Sigmoid colon (tissue), 7 donors: ENCODE data around the gene ZNF579. TPM values are rescaled to one million over a fixed set of nuclear protein-coding genes. Genes with fewer than 3 reads are reported as not detected.
"Not testable (repeated sequence)": the region's sequence is repeated elsewhere in the genome, so short reads cannot be mapped to it uniquely, and the experiment has no call there.

Source experiments
- DNase-seq: peaks from one replicate; pipeline ENCODE4 v3.0.0-alpha.2; 2019
- H3K27ac ChIP-seq, 4 donors: fragments of 200-600 bp; sonication (generic); one replicate each; pipeline ENCODE4 v1.5.1; 2016 to 2019; ENCODE audit warnings: mild to moderate bottlenecking in 1 of 4
- H3K27me3 ChIP-seq, 3 donors: fragments of 200-600 bp; sonication (generic); one replicate each; pipeline ENCODE4 v1.5.1; 2019; ENCODE audit warnings: mild to moderate bottlenecking in 1 of 3
- H3K36me3 ChIP-seq, 4 donors: fragments of 200-600 bp; sonication (generic); one replicate each; pipeline ENCODE4 v1.5.1; 2016 to 2019
- H3K4me1 ChIP-seq, 4 donors: fragments of 200-600 bp; sonication (generic); one replicate each; pipeline ENCODE4 v1.5.1; 2017 to 2019
- H3K4me3 ChIP-seq, 4 donors: fragments of 200-600 bp; sonication (generic); one replicate each; pipeline ENCODE4 v1.5.1; 2017 to 2019; ENCODE audit warnings: mild to moderate bottlenecking in 2 of 4, moderate library complexity in 1 of 4
- H3K9me3 ChIP-seq, 4 donors: fragments of 200-600 bp in 3 of 4; sonication (generic) in 3 of 4; one replicate each; pipeline versions ENCODE4 v1.5.1 to v1.6.1; 2013 to 2019
- CTCF ChIP-seq, 4 experiments: fragments of 450-650 bp in 3 of 4; fragments of 200-600 bp in 1 of 4; IDR thresholded peaks; one replicate each; pipeline ENCODE4 v1.5.1; 2016 to 2019; ENCODE audit warnings: antibody characterized with exemption in 4 of 4, mild to moderate bottlenecking in 3 of 4, moderate library complexity in 2 of 4
- EP300 ChIP-seq, 4 donors: sonication (generic); formaldehyde crosslinking; IDR thresholded peaks; one replicate each; pipeline ENCODE4 v1.6.1; 2017; ENCODE audit warnings: antibody characterized with exemption in 4 of 4
- POLR2A ChIP-seq, 2 donors: fragments of 450-650 bp; IDR thresholded peaks; one replicate each; pipeline ENCODE4 v1.6.1; 2016; ENCODE audit warnings: antibody characterized with exemption in 2 of 2, mild to moderate bottlenecking in 2 of 2, moderate library complexity in 2 of 2
- POLR2AphosphoS5 ChIP-seq, 4 donors: sonication (generic); formaldehyde crosslinking; IDR thresholded peaks; one replicate each; pipeline ENCODE4 v1.6.1; 2017; ENCODE audit warnings: antibody characterized with exemption in 4 of 4
- WGBS, 2 donors: extraction: QIAGEN DNeasy Blood & Tissue Kit; methylation state at CpG; one replicate each; pipeline ENCODE4 v1.1.7; 2013; 5-methylcytosine and 5-hydroxymethylcytosine counted together
- intact Hi-C: fragments of 100-400 bp; cut with DNase I; formaldehyde crosslinking; loops from one replicate; pipeline ENCODE4 v1.15.1; 2023
- polyA plus RNA-seq, 3 donors: library from polyadenylated mRNA; stranded (reverse); fragments of 200-250 nt; gene quantifications; one replicate each; pipeline ENCODE4 v1.2.3, GENCODE V29; 2013
- total RNA-seq, 4 donors: library from RNA; depleted of rRNA; stranded (reverse); fragments of >200 nt; gene quantifications; one replicate each; pipeline ENCODE4 v1.1.0, GENCODE V29; 2016
- donor health status: healthy with polysubstance abuse.
- donor health status: Bipolar disorder and iron deficiency.
- donor health status: healthy.

ZNF579 gene
- total and polyA plus RNA-seq, 7 donors = 0.69 to 4.0 (median 2.0) TPM

GRCh38 chr19:55578031-55578760 is 2.5 kb downstream of the ZNF579 start:
- Histone ChIP-seq H3K4me1 (peaks cover 0 to 25% (median 18%) of the 10 kb centered on the region in 4 donors), H3K4me3 (no peak overlapping the region), H3K36me3 (peaks cover 0 to 25% (median 19%) of the 10 kb centered on the region in 4 donors), H3K9me3 (no peaks in the 10 kb centered on the region), H3K27me3 (no peaks in the 10 kb centered on the region), H3K27ac (no peak overlapping the region)
- no peak for DNase-seq
- TF ChIP-seq POLR2AphosphoS5 (IDR thresholded peaks at IDR 0.05) = no peak
- no peak for TF ChIP-seq CTCF (IDR thresholded peaks at IDR 0.05)
- no peak for TF ChIP-seq EP300 (IDR thresholded peaks at IDR 0.05)
- TF ChIP-seq POLR2A (IDR thresholded peaks at IDR 0.05) = no peak
- intact Hi-C loops = no loop called here
- 96% methylated on average over 83 of the region's 83 CpGs for WGBS, 2 donors

GRCh38 chr19:55576746-55577145 is 3.9 kb downstream of the ZNF579 start:
- H3K36me3 ChIP-seq = peaks cover 0 to 25% (median 19%) of the 10 kb centered on the region in 4 donors
- DNase-seq = no peak
- H3K4me1 ChIP-seq = peaks cover 0 to 21% (median 12%) of the 10 kb centered on the region in 4 donors
- H3K9me3 ChIP-seq = no peaks in the 10 kb centered on the region
- WGBS, 2 donors = 91% methylated on average over 5 of the region's 5 CpGs
- no peak for TF ChIP-seq CTCF (IDR thresholded peaks at IDR 0.05)
- no peak for TF ChIP-seq EP300 (IDR thresholded peaks at IDR 0.05)
- no peak for TF ChIP-seq POLR2A (IDR thresholded peaks at IDR 0.05)
- no peak for TF ChIP-seq POLR2AphosphoS5 (IDR thresholded peaks at IDR 0.05)
- no peak overlapping the region for H3K4me3 ChIP-seq
- no peak overlapping the region for H3K27ac ChIP-seq
- intact Hi-C loops = no loop called here
- H3K27me3 ChIP-seq = no peaks in the 10 kb centered on the region

GRCh38 chr19:55573929-55574328 is 6.7 kb downstream of the ZNF579 start:
- H3K27me3 ChIP-seq, intact Hi-C loops, H3K9me3 ChIP-seq, DNase-seq, H3K4me1 ChIP-seq, H3K4me3 ChIP-seq, H3K27ac ChIP-seq: not testable (repeated sequence)
- WGBS, 2 donors = 86 to 95% methylated on average over 6 of the region's 6 CpGs
- peaks cover 0 to 21% (median 18%) of the 10 kb centered on the region in 4 donors for H3K36me3 ChIP-seq

- WGBS, 2 donors = 93 to 94% methylated on average over 5 of the region's 5 CpGs
- H3K4me1 ChIP-seq, H3K36me3 ChIP-seq, H3K9me3 ChIP-seq, DNase-seq, H3K4me3 ChIP-seq, intact Hi-C loops, H3K27ac ChIP-seq: not testable (repeated sequence)
- peaks cover 0 to 19% (median 6%) of the 10 kb centered on the region in 3 donors for H3K27me3 ChIP-seq
Observed at GRCh38 chr19:55569477-55569876, 11.2 kb downstream of the ZNF579 start.

GRCh38 chr19:55567708-55568328 is 12.8 kb downstream of the ZNF579 start:
- TF ChIP-seq POLR2AphosphoS5 (IDR thresholded peaks at IDR 0.05) (no peak), EP300 (IDR thresholded peaks at IDR 0.05) (no peak), CTCF (IDR thresholded peaks at IDR 0.05) (no peak), POLR2A (IDR thresholded peaks at IDR 0.05) (no peak)
- H3K4me3 ChIP-seq = no peak overlapping the region
- DNase-seq = no peak
- peaks cover 0 to 4% (median 0%) of the 10 kb centered on the region in 4 donors for H3K9me3 ChIP-seq
- H3K27me3 ChIP-seq = peaks cover 0 to 30% (median 11%) of the 10 kb centered on the region in 3 donors
- no peaks in the 10 kb centered on the region for H3K36me3 ChIP-seq
- intact Hi-C loops = no loop called here
- H3K27ac ChIP-seq = no peak overlapping the region
- no peaks in the 10 kb centered on the region for H3K4me1 ChIP-seq
